ENCODE results near the gene LNX1. TPM values are rescaled to one million over a fixed set of nuclear protein-coding genes. Genes with fewer than 3 reads are reported as not detected.

The LNX1 gene
- total RNA-seq, 4 donors from 2014 or later: 21.7 to 47.2 (median 36.2) TPM

- H3K9me3 ChIP-seq: no peaks in the 10 kb centered on the region
- WGBS: 57% methylated on average over 4 of the region's 4 CpGs
These were observed 9.1 kb downstream of the LNX1 start for GRCh38 chr4:53582194-53582593.

GRCh38 chr4:53580274-53580673 is 11.0 kb downstream of the LNX1 start:
- no peak for DNase-seq (ENCODE audit: low spot score in 2 of 2)
- Histone ChIP-seq H3K4me3 (no peak overlapping the region), H3K36me3 (no peaks in the 10 kb centered on the region), H3K4me1 (no peaks in the 10 kb centered on the region), H3K9me3 (no peaks in the 10 kb centered on the region), H3K27ac (no peak overlapping the region), H3K27me3 (no peaks in the 10 kb centered on the region)
- TF ChIP-seq POLR2A (IDR thresholded peaks at IDR 0.05) (no peak), CTCF (IDR thresholded peaks at IDR 0.05) (no peak), POLR2AphosphoS5 (IDR thresholded peaks at IDR 0.05) (no peak), EP300 (IDR thresholded peaks at IDR 0.05) (no peak)
- WGBS: 79% methylated on average over 3 of the region's 3 CpGs

More at GRCh38 chr4:53582194-53582593, 9.1 kb downstream of the LNX1 start:
- Histone ChIP-seq H3K27ac (no peak overlapping the region), H3K4me3 (no peak overlapping the region), H3K4me1 (peaks cover 6% of the 10 kb centered on the region), H3K36me3 (no peaks in the 10 kb centered on the region), H3K27me3 (no peaks in the 10 kb centered on the region)
- TF ChIP-seq EP300 (IDR thresholded peaks at IDR 0.05) (no peak), POLR2AphosphoS5 (IDR thresholded peaks at IDR 0.05) (no peak), POLR2A (IDR thresholded peaks at IDR 0.05) (no peak), CTCF (IDR thresholded peaks at IDR 0.05) (no peak)
- no peak for DNase-seq (ENCODE audit: low spot score in 2 of 2)

- H3K9me3 ChIP-seq: no peaks in the 10 kb centered on the region
- 81% methylated on average over 3 of the region's 3 CpGs for WGBS
- no peak overlapping the region for H3K27ac ChIP-seq
- no peak overlapping the region for H3K4me3 ChIP-seq
- no peak for DNase-seq (ENCODE audit: low spot score in 2 of 2)
- H3K36me3 ChIP-seq: no peaks in the 10 kb centered on the region
- no peaks in the 10 kb centered on the region for H3K27me3 ChIP-seq
- no peaks in the 10 kb centered on the region for H3K4me1 ChIP-seq
- TF ChIP-seq POLR2A (IDR thresholded peaks at IDR 0.05): no peak
- no peak for TF ChIP-seq EP300 (IDR thresholded peaks at IDR 0.05)
- no peak for TF ChIP-seq CTCF (IDR thresholded peaks at IDR 0.05)
- TF ChIP-seq POLR2AphosphoS5 (IDR thresholded peaks at IDR 0.05): no peak
These were observed 11.5 kb downstream of the LNX1 start for GRCh38 chr4:53579826-53580225.

- no peak overlapping the region for H3K27ac ChIP-seq
These were observed 14.5 kb downstream of the LNX1 start for GRCh38 chr4:53576676-53577372.

More at GRCh38 chr4:53576676-53577372, 14.5 kb downstream of the LNX1 start:
- Histone ChIP-seq H3K4me3 (no peak overlapping the region), H3K9me3 (no peaks in the 10 kb centered on the region), H3K36me3 (no peaks in the 10 kb centered on the region), H3K27me3 (no peaks in the 10 kb centered on the region), H3K4me1 (no peaks in the 10 kb centered on the region)
- TF ChIP-seq CTCF (IDR thresholded peaks at IDR 0.05): no peak
- TF ChIP-seq POLR2A (IDR thresholded peaks at IDR 0.05): no peak
- TF ChIP-seq EP300 (IDR thresholded peaks at IDR 0.05): no peak
- no peak for TF ChIP-seq POLR2AphosphoS5 (IDR thresholded peaks at IDR 0.05)
- 15% methylated on average over 2 of the region's 2 CpGs for WGBS
- DNase-seq (ENCODE audit: low spot score in 2 of 2): no peak

Data from suprapubic skin (tissue), 4 donors.